H7 (cell line): ENCODE data around the gene PHACTR3. TPM values are rescaled to one million over a fixed set of nuclear protein-coding genes. Genes with fewer than 3 reads are reported as not detected.

Experiments used
- DNase-seq: peaks from one replicate; pipeline ENCODE4 v3.0.0; 2012
- H3K27me3 ChIP-seq: 2 replicates; pipeline ENCODE4 v1.6.0; 2011; ENCODE audit warnings: mild to moderate bottlenecking, low read length; ENCODE audit not compliant: control insufficient read depth, insufficient read depth
- H3K36me3 ChIP-seq: replicated peaks from 2 replicates; pipeline ENCODE4 v1.5.1; 2011; ENCODE audit warnings: low read length; ENCODE audit not compliant: control insufficient read depth, insufficient read depth
- H3K4me3 ChIP-seq: 2 replicates; pipeline ENCODE4 v1.5.1; 2011; ENCODE audit warnings: low read depth, mild to moderate bottlenecking, control low read depth, low read length, moderate library complexity; ENCODE audit not compliant: insufficient read depth
- total RNA-seq: library from RNA; depleted of rRNA; stranded (reverse); fragments of >200 nt; shearing (Covaris generic); gene quantifications from 2 replicates; pipeline ENCODE4 v1.2.3, GENCODE V29; 2014

PHACTR3 gene
- total RNA-seq, 1 experiment from 2014 or later = 0.03 TPM

- no peaks in the 10 kb centered on the region for H3K36me3 ChIP-seq
- no peaks in the 10 kb centered on the region; the same call in 1 of the 2 replicates for H3K27me3 ChIP-seq
- no peak overlapping the region for H3K4me3 ChIP-seq
- DNase-seq = peak; percentile 41
Observed at GRCh38 chr20:59774921-59775686, 170.8 kb downstream of the PHACTR3 start.

- H3K27me3 ChIP-seq = no peaks in the 10 kb centered on the region; the same call in 1 of the 2 replicates
- H3K4me3 ChIP-seq = no peak overlapping the region
- peak; percentile 19 for DNase-seq
- H3K36me3 ChIP-seq = no peaks in the 10 kb centered on the region
Observed at GRCh38 chr20:59775687-59776055, 171.3 kb downstream of the PHACTR3 start.

GRCh38 chr20:59776059-59776603 is 171.8 kb downstream of the PHACTR3 start:
- no peak overlapping the region for H3K4me3 ChIP-seq
- H3K27me3 ChIP-seq = no peaks in the 10 kb centered on the region; the same call in 1 of the 2 replicates
- peak; percentile 11 for DNase-seq
- no peaks in the 10 kb centered on the region for H3K36me3 ChIP-seq

- Histone ChIP-seq H3K36me3 (no peaks in the 10 kb centered on the region), H3K27me3 (no peaks in the 10 kb centered on the region; the same call in 1 of the 2 replicates), H3K4me3 (no peak overlapping the region)
- peak; percentile 24 for DNase-seq
Observed at GRCh38 chr20:59776626-59777330, 172.4 kb downstream of the PHACTR3 start.

- Histone ChIP-seq H3K4me3 (no peak overlapping the region), H3K27me3 (no peaks in the 10 kb centered on the region; the same call in 1 of the 2 replicates), H3K36me3 (no peaks in the 10 kb centered on the region)
- DNase-seq = peak; percentile 7
Observed at GRCh38 chr20:59777331-59777725, 173.0 kb downstream of the PHACTR3 start.

GRCh38 chr20:59777814-59778575 is 173.7 kb downstream of the PHACTR3 start:
- DNase-seq = peak; percentile 14
- Histone ChIP-seq H3K27me3 (no peaks in the 10 kb centered on the region; the same call in 1 of the 2 replicates), H3K36me3 (no peaks in the 10 kb centered on the region), H3K4me3 (no peak overlapping the region)

- no peak overlapping the region for H3K4me3 ChIP-seq
- no peaks in the 10 kb centered on the region; the same call in 1 of the 2 replicates for H3K27me3 ChIP-seq
- no peaks in the 10 kb centered on the region for H3K36me3 ChIP-seq
- DNase-seq = peak; percentile 17
Observed at GRCh38 chr20:59778615-59779200, 174.4 kb downstream of the PHACTR3 start.

- no peaks in the 10 kb centered on the region for H3K27me3 ChIP-seq
- H3K36me3 ChIP-seq = no peaks in the 10 kb centered on the region
- DNase-seq = peak; percentile 11
- H3K4me3 ChIP-seq = no peak overlapping the region
Observed at GRCh38 chr20:59779656-59780380, 175.5 kb downstream of the PHACTR3 start.

GRCh38 chr20:59780494-59781185 is 176.3 kb downstream of the PHACTR3 start:
- Histone ChIP-seq H3K36me3 (no peaks in the 10 kb centered on the region), H3K4me3 (no peak overlapping the region), H3K27me3 (no peaks in the 10 kb centered on the region)
- peak; percentile 6 for DNase-seq

- Histone ChIP-seq H3K36me3 (no peaks in the 10 kb centered on the region), H3K27me3 (no peaks in the 10 kb centered on the region), H3K4me3 (no peak overlapping the region)
- peak; percentile 10 for DNase-seq
Observed at GRCh38 chr20:59781226-59781625, 176.9 kb downstream of the PHACTR3 start.

GRCh38 chr20:59782986-59783640 is 178.8 kb downstream of the PHACTR3 start:
- Histone ChIP-seq H3K36me3 (no peaks in the 10 kb centered on the region), H3K27me3 (no peaks in the 10 kb centered on the region), H3K4me3 (no peak overlapping the region)
- peak; percentile 92 for DNase-seq

GRCh38 chr20:59783641-59784010 is 179.3 kb downstream of the PHACTR3 start:
- Histone ChIP-seq H3K36me3 (no peaks in the 10 kb centered on the region), H3K27me3 (no peaks in the 10 kb centered on the region), H3K4me3 (no peak overlapping the region)
- peak; percentile 19 for DNase-seq

- H3K4me3 ChIP-seq = no peak overlapping the region
- DNase-seq = peak; percentile 9
- no peaks in the 10 kb centered on the region for H3K36me3 ChIP-seq
- no peaks in the 10 kb centered on the region for H3K27me3 ChIP-seq
Observed at GRCh38 chr20:59784365-59784764, 180.0 kb downstream of the PHACTR3 start.
